IMR-90 (cell line): ENCODE measurements around the gene PKP3.

Source experiments
- CHD1 ChIP-seq: IDR thresholded peaks from 2 replicates; pipeline ENCODE4 v1.6.1; 2012; ENCODE audit warnings: low read depth, low read length, improper control_type of control experiment
- MAFK ChIP-seq: IDR thresholded peaks from 2 replicates; pipeline ENCODE4 v1.6.1; 2012; ENCODE audit warnings: low read depth, low read length, improper control_type of control experiment
- MAZ ChIP-seq: IDR thresholded peaks from 2 replicates; pipeline ENCODE4 v1.6.1; 2012; ENCODE audit warnings: low read depth, mild to moderate bottlenecking, low read length, improper control_type of control experiment, moderate library complexity, borderline replicate concordance
- NFE2L2 ChIP-seq: fragments of 150-350 bp; IDR thresholded peaks from 2 replicates; pipeline ENCODE4 v1.6.1; 2016; ENCODE audit warnings: low read depth, mild to moderate bottlenecking, low read length
- RAD21 ChIP-seq: IDR thresholded peaks from 2 replicates; pipeline ENCODE4 v1.6.1; 2012; ENCODE audit warnings: low read length, improper control_type of control experiment
- RFX5 ChIP-seq: IDR thresholded peaks from 2 replicates; pipeline ENCODE4 v1.8.0; 2012; ENCODE audit warnings: low read depth, mild to moderate bottlenecking, low read length, moderate library complexity
- TF ChIP-seq, protein P1 (sequence below): conservative IDR thresholded peaks from 2 replicates; pipeline ENCODE4 v1.5.1; 2012; ENCODE audit warnings: mild to moderate bottlenecking, low read depth, low read length, improper control_type of control experiment

- TF ChIP-seq NFE2L2 = no peak
- TF ChIP-seq, protein P1, sequence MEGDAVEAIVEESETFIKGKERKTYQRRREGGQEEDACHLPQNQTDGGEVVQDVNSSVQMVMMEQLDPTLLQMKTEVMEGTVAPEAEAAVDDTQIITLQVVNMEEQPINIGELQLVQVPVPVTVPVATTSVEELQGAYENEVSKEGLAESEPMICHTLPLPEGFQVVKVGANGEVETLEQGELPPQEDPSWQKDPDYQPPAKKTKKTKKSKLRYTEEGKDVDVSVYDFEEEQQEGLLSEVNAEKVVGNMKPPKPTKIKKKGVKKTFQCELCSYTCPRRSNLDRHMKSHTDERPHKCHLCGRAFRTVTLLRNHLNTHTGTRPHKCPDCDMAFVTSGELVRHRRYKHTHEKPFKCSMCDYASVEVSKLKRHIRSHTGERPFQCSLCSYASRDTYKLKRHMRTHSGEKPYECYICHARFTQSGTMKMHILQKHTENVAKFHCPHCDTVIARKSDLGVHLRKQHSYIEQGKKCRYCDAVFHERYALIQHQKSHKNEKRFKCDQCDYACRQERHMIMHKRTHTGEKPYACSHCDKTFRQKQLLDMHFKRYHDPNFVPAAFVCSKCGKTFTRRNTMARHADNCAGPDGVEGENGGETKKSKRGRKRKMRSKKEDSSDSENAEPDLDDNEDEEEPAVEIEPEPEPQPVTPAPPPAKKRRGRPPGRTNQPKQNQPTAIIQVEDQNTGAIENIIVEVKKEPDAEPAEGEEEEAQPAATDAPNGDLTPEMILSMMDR = peak; percentile 27; the same call in 1 of the 2 replicates
- TF ChIP-seq MAZ = no peak
- no peak for TF ChIP-seq RFX5
- 0 out of 2 replicates have a peak, but pooled peaks have one; percentile 19 for TF ChIP-seq RAD21
- no peak for TF ChIP-seq CHD1
- TF ChIP-seq MAFK = no peak
These were observed 2.5 kb downstream of the PKP3 start for GRCh38 chr11:396511-396947.
